Ovary (tissue), 3 donors: ENCODE results near the gene DAGLA.

ENCODE experiments used
- EP300 ChIP-seq: sonication (generic); formaldehyde crosslinking; IDR thresholded peaks from one replicate; pipeline ENCODE4 v1.6.1; 2017; ENCODE audit warnings: antibody characterized with exemption
- POLR2A ChIP-seq: fragments of 450-650 bp; IDR thresholded peaks from one replicate; pipeline ENCODE4 v1.6.1; 2017; ENCODE audit warnings: antibody characterized with exemption, mild to moderate bottlenecking, moderate library complexity
- TF ChIP-seq, protein P1 (sequence below), 3 donors: fragments of 450-650 bp in 2 of 3; fragments of 200-600 bp in 1 of 3; IDR thresholded peaks; one replicate each; pipeline versions ENCODE4 v1.5.1 to v1.8.0; 2016 to 2022; ENCODE audit warnings: antibody characterized with exemption in 3 of 3, mild to moderate bottlenecking in 1 of 3
- donor health status: DM: no; HTN: no; CAD: no.

DNA sequence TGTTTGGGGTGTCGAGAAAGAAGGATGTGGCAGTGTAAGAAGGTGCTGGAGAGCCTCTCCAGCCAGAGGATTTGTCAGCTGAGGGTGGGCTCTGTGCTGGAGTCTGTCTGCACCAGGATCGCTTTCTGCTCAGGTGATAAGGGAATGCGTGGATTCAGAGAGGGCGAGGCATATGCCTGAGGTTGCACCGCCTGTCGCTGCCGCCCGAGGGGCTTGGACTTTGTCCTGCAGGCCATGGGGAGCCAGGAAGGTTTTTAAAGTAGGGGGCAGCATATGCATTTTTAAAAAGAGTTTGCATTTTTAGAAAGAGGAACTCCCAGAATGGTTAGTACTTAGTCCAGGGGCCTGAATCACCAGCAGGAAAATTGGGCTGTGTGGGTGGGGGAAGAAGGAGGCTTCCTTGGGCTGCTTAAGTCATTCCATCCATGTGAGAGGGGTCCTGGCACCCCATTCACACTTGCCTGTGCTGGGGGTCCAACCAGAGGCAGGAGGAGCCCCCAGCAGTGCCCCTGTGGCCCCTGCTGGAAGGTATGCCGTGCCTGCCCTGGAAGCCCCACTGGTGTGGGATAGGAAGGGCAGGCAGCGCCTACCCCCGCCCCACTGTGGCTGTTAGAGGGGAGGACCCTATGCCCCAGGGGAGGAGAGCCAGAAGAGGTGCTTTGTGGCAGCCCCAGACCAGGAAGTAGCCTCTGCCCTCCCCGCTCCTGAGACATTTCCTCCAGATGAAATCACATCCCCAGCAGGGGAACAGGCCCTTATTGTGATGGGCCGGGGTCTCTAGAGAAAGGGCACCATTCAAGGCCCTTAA is 36.5 kb downstream of the DAGLA start:
- TF ChIP-seq, protein P1, sequence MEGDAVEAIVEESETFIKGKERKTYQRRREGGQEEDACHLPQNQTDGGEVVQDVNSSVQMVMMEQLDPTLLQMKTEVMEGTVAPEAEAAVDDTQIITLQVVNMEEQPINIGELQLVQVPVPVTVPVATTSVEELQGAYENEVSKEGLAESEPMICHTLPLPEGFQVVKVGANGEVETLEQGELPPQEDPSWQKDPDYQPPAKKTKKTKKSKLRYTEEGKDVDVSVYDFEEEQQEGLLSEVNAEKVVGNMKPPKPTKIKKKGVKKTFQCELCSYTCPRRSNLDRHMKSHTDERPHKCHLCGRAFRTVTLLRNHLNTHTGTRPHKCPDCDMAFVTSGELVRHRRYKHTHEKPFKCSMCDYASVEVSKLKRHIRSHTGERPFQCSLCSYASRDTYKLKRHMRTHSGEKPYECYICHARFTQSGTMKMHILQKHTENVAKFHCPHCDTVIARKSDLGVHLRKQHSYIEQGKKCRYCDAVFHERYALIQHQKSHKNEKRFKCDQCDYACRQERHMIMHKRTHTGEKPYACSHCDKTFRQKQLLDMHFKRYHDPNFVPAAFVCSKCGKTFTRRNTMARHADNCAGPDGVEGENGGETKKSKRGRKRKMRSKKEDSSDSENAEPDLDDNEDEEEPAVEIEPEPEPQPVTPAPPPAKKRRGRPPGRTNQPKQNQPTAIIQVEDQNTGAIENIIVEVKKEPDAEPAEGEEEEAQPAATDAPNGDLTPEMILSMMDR (IDR thresholded peaks at IDR 0.05), result no peak
- TF ChIP-seq POLR2A (no peak), EP300 (no peak)
